HUES64 (cell line): ENCODE results near the gene HEPHL1.

ENCODE experiments used
- H3K27ac ChIP-seq: 2 replicates; pipeline ENCODE4 v1.7.0; 2013; ENCODE audit warnings: low read depth, low read length, inconsistent platforms
- H3K27me3 ChIP-seq: 2 replicates; pipeline ENCODE4 v1.6.1; 2013; ENCODE audit warnings: mild to moderate bottlenecking, low read length; ENCODE audit not compliant: insufficient read depth
- H3K36me3 ChIP-seq: 2 replicates; pipeline ENCODE4 v1.6.1; 2013; ENCODE audit warnings: mild to moderate bottlenecking, low read length; ENCODE audit not compliant: insufficient read depth
- H3K4me1 ChIP-seq: 2 replicates; pipeline ENCODE4 v1.6.1; 2013; ENCODE audit warnings: mild to moderate bottlenecking, low read length, moderate library complexity; ENCODE audit not compliant: insufficient read depth
- H3K4me3 ChIP-seq: 2 replicates; pipeline ENCODE4 v1.5.1; 2013; ENCODE audit warnings: mild to moderate bottlenecking, low read length, moderate library complexity
- H3K9ac ChIP-seq: 2 replicates; pipeline ENCODE4 v1.6.1; 2013; ENCODE audit warnings: mild to moderate bottlenecking, low read depth, low read length
- H3K9me3 ChIP-seq: 2 replicates; pipeline ENCODE4 v1.6.1; 2013; ENCODE audit warnings: low read depth, low read length; ENCODE audit not compliant: insufficient read depth
- WGBS: fragments of 150-250, 120-280 bp; methylation state at CpG from one replicate; pipeline ENCODE4 v1.1.7; 2013; ENCODE audit warnings: missing lambda C conversion rate; 5-methylcytosine and 5-hydroxymethylcytosine counted together

The HEPHL1 gene

GRCh38 chr11:93988912-93989311 lies 32.2 kb upstream of the HEPHL1 start:
- Histone ChIP-seq H3K27me3 (no peaks in the 10 kb centered on the region), H3K36me3 (no peaks in the 10 kb centered on the region), H3K4me1 (peaks cover 8% of the 10 kb centered on the region; the same call in 1 of the 2 replicates), H3K4me3 (no peak overlapping the region), H3K9me3 (peaks cover 8% of the 10 kb centered on the region), H3K9ac (no peak overlapping the region), H3K27ac (no peak overlapping the region)
- 95% methylated on average over 3 of the region's 3 CpGs for WGBS

- no peaks in the 10 kb centered on the region for H3K36me3 ChIP-seq
- no peaks in the 10 kb centered on the region for H3K4me1 ChIP-seq
- H3K9ac ChIP-seq: no peak overlapping the region
- H3K27ac ChIP-seq: no peak overlapping the region
- H3K4me3 ChIP-seq: no peak overlapping the region
- no peaks in the 10 kb centered on the region for H3K27me3 ChIP-seq
- WGBS: no CpG with 5 or more reads among the region's 1 CpG
- peaks cover 27% of the 10 kb centered on the region for H3K9me3 ChIP-seq
Observed at GRCh38 chr11:93993747-93994146, 27.4 kb upstream of the HEPHL1 start.

- Histone ChIP-seq H3K4me3 (no peak overlapping the region), H3K9me3 (peaks cover 27% of the 10 kb centered on the region), H3K4me1 (no peaks in the 10 kb centered on the region), H3K27me3 (no peaks in the 10 kb centered on the region), H3K36me3 (no peaks in the 10 kb centered on the region), H3K9ac (no peak overlapping the region), H3K27ac (no peak overlapping the region)
- WGBS: 93% methylated on average over 3 of the region's 3 CpGs
Observed at GRCh38 chr11:93997741-93998140, 23.4 kb upstream of the HEPHL1 start.

GRCh38 chr11:94000659-94001058 lies 20.5 kb upstream of the HEPHL1 start:
- no peak overlapping the region for H3K4me3 ChIP-seq
- H3K27me3 ChIP-seq: no peaks in the 10 kb centered on the region
- H3K9me3 ChIP-seq: 0 out of 2 replicates have a peak, but pooled peaks cover 6% of the 10 kb centered on the region
- 94% methylated on average over 2 of the region's 2 CpGs for WGBS
- no peak overlapping the region for H3K27ac ChIP-seq
- H3K36me3 ChIP-seq: no peaks in the 10 kb centered on the region
- H3K4me1 ChIP-seq: no peaks in the 10 kb centered on the region
- H3K9ac ChIP-seq: no peak overlapping the region

GRCh38 chr11:94002226-94002625 lies 18.9 kb upstream of the HEPHL1 start:
- 94% methylated on average over 2 of the region's 2 CpGs for WGBS
- H3K27me3 ChIP-seq: no peaks in the 10 kb centered on the region
- no peaks in the 10 kb centered on the region for H3K36me3 ChIP-seq
- no peaks in the 10 kb centered on the region for H3K9me3 ChIP-seq
- H3K27ac ChIP-seq: no peak overlapping the region
- no peaks in the 10 kb centered on the region for H3K4me1 ChIP-seq
- no peak overlapping the region for H3K9ac ChIP-seq
- no peak overlapping the region for H3K4me3 ChIP-seq

GRCh38 chr11:94007426-94007825 lies 13.7 kb upstream of the HEPHL1 start:
- no peak overlapping the region for H3K27ac ChIP-seq
- H3K27me3 ChIP-seq: no peaks in the 10 kb centered on the region
- no peaks in the 10 kb centered on the region for H3K9me3 ChIP-seq
- H3K9ac ChIP-seq: no peak overlapping the region
- H3K36me3 ChIP-seq: no peaks in the 10 kb centered on the region
- H3K4me1 ChIP-seq: no peaks in the 10 kb centered on the region
- no peak overlapping the region for H3K4me3 ChIP-seq

- no peaks in the 10 kb centered on the region for H3K36me3 ChIP-seq
Observed at GRCh38 chr11:94007906-94008305, 13.2 kb upstream of the HEPHL1 start.

GRCh38 chr11:94010136-94010535 lies 11.0 kb upstream of the HEPHL1 start:
- Histone ChIP-seq H3K27ac (no peak overlapping the region), H3K27me3 (no peaks in the 10 kb centered on the region), H3K9me3 (0 out of 2 replicates have a peak, but pooled peaks cover 4% of the 10 kb centered on the region), H3K4me3 (no peak overlapping the region), H3K9ac (no peak overlapping the region), H3K4me1 (no peaks in the 10 kb centered on the region), H3K36me3 (no peaks in the 10 kb centered on the region)
- WGBS: 80% methylated on average over 1 of the region's 1 CpG

More at GRCh38 chr11:94007906-94008305, 13.2 kb upstream of the HEPHL1 start:
- Histone ChIP-seq H3K9me3 (no peaks in the 10 kb centered on the region), H3K9ac (no peak overlapping the region), H3K27ac (no peak overlapping the region), H3K4me1 (no peaks in the 10 kb centered on the region), H3K27me3 (no peaks in the 10 kb centered on the region), H3K4me3 (no peak overlapping the region)
- WGBS: 75% methylated on average over 4 of the region's 4 CpGs

- H3K4me1 ChIP-seq: no peaks in the 10 kb centered on the region
- H3K27me3 ChIP-seq: no peaks in the 10 kb centered on the region
- H3K9ac ChIP-seq: no peak overlapping the region
- H3K9me3 ChIP-seq: 0 out of 2 replicates have a peak, but pooled peaks cover 10% of the 10 kb centered on the region
- H3K36me3 ChIP-seq: no peaks in the 10 kb centered on the region
- no peak overlapping the region for H3K4me3 ChIP-seq
- 90% methylated on average over 3 of the region's 3 CpGs for WGBS
- no peak overlapping the region for H3K27ac ChIP-seq
Observed at GRCh38 chr11:94011478-94011877, 9.7 kb upstream of the HEPHL1 start.

GRCh38 chr11:94017446-94017845 lies 3.7 kb upstream of the HEPHL1 start:
- Histone ChIP-seq H3K36me3 (no peaks in the 10 kb centered on the region), H3K4me3 (no peak overlapping the region), H3K9ac (no peak overlapping the region), H3K27me3 (no peaks in the 10 kb centered on the region), H3K4me1 (no peaks in the 10 kb centered on the region), H3K27ac (no peak overlapping the region), H3K9me3 (0 out of 2 replicates have a peak, but pooled peaks cover 10% of the 10 kb centered on the region)

GRCh38 chr11:94018721-94019120 lies 2.4 kb upstream of the HEPHL1 start:
- Histone ChIP-seq H3K36me3 (no peaks in the 10 kb centered on the region), H3K27me3 (no peaks in the 10 kb centered on the region), H3K4me1 (no peaks in the 10 kb centered on the region), H3K9me3 (0 out of 2 replicates have a peak, but pooled peaks cover 10% of the 10 kb centered on the region), H3K9ac (no peak overlapping the region), H3K4me3 (no peak overlapping the region), H3K27ac (no peak overlapping the region)
- 81% methylated on average over 2 of the region's 4 CpGs for WGBS

- WGBS: 88% methylated on average over 2 of the region's 2 CpGs
- H3K4me3 ChIP-seq: no peak overlapping the region
- H3K36me3 ChIP-seq: no peaks in the 10 kb centered on the region
- H3K27me3 ChIP-seq: no peaks in the 10 kb centered on the region
- no peak overlapping the region for H3K9ac ChIP-seq
- no peaks in the 10 kb centered on the region for H3K9me3 ChIP-seq
- H3K27ac ChIP-seq: no peak overlapping the region
- no peaks in the 10 kb centered on the region for H3K4me1 ChIP-seq
Observed at GRCh38 chr11:94023856-94024255, 2.7 kb downstream of the HEPHL1 start.
